Skin of body (tissue), 2 donors: Measurements from ENCODE around the gene PRRT1B. TPM values are rescaled to one million over a fixed set of nuclear protein-coding genes. Genes with fewer than 3 reads are reported as not detected.

Experiments used
- DNase-seq: peaks from one replicate; lab custom pipeline; 2025; lab: John Stamatoyannopoulos, UW
- total RNA-seq: library from RNA; depleted of rRNA; stranded (reverse); fragments of >200 nt; gene quantifications from one replicate; pipeline ENCODE4 v1.2.3, GENCODE V29; 2014

PRRT1B gene
- total RNA-seq, 1 donor from 2014 or later: not detected

DNA sequence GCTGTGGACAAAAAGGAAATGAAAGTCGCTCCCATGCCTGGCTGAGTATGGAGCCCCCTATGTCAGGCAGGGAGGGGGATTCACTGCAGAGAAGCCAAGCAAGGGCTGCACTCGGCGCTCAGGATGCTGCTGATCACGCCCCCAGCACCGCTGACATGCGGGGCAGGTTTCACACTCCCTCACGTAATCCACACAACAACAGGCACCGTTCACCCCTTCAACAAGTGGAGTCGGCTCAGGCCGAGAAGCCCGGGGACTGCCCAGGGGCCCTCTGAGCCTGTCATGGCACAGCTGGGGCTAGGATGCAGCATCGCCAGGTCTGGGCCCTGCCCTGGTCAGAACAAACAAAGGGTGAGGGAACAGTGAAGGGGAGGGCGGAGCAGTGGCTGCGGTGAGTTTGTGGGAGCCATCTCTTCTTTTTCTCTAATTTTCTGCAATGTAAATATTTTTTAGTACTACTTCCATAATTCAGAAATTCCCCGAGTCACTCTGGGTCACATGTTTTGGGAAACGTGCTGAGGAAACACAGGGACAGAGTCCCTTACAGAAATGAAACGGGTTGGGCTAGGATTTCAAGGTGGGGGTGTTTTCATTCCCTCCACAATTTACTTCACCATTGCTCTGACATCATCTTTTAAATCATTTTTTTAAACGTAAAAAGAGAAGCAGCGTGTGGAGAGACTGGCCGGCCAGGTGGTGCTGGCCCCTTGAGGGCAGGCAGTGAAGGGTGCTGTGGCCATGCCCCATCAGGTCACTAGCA is 49.8 kb downstream of the PRRT1B start:
- no peak for DNase-seq

DNA sequence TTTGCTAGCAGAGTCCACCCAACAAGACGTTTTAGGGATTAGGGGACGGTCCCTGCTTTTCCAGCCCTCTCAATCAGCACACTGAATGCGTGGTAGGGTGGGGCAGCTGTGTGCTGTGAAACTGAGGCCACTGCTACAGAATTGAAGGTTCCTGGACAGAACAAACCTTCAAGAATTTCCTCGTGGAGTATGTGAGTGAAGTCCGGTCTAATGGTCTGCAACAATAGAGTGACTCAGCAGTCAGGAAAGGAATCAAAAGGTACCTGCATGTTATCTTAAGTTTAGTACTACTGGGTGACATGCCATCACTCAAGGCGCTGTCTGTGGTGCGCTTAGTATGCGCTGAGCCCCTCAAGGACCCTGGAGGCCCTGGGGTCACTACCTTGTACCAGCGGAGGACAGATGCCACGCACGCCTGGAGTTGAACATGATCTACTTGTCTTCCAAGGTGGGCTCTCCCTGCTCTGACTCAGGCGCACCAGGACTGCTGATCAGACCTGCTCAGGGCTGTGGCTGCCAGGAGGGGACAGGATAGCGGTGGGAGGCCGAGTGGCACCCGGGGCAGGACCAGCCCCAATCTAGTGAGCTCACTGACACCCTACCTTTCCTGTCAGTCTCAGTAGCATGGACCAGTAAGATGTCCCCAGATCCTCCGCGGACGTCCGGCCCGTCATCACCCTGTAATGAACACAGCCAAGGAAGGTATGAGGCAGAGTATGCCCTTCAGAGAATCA is 50.5 kb downstream of the PRRT1B start:
- DNase-seq: no peak

DNA sequence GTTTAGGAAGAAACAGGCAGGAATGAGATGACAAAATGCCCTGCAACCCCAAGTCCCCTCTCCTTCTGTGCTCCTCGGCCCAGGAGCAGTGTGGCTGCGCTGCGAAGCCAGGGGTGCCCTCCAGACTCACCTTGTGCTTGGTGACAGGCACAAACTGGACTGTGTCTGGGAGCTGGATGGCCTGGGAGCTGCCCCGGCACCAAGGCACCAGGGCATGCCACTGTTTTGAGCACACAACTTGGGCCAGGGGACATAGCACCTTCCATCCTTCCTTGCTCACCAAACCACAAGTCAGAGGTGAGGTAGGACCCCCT is 51.1 kb downstream of the PRRT1B start:
- DNase-seq: no peak

DNA sequence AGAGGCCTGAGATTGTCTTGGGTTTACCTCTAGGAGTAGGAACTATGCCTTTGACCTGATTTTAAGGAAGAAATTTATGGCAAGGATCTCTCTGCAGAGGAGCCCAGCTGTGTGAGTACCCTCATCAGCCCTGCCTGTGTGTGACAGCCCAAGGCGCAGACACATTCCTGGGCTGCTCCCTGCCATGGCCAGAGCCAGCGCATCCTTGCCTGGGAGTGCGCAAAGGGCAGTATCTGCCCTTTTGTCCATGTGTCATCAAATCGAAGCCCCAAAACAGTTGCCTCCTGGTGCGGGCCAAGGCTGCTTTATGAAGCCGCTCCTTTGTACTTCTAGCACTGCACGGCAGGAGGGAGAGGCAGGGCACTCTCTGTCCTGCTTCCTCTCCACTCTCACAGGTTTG is 51.9 kb downstream of the PRRT1B start:
- no peak for DNase-seq

DNA sequence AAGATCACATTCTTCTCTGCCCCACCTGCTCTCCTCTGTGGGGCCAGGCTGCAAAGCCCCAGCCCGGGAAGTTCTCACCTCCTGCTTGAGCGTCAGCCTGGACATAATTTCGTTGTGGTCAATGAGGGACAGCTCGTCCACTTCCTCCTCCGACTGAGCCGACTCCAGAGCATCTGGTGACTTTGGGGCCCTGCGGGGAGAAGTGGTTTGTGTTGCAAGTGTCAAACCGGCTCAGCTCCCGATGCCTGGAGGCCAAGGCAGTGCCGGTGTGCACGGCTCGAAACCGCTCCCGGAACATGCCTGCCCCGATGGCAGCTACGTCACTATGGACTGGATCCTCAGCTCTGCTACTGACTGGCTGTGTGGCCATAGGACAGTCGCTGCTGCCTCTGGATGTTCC is 52.8 kb downstream of the PRRT1B start:
- DNase-seq: no peak

DNA sequence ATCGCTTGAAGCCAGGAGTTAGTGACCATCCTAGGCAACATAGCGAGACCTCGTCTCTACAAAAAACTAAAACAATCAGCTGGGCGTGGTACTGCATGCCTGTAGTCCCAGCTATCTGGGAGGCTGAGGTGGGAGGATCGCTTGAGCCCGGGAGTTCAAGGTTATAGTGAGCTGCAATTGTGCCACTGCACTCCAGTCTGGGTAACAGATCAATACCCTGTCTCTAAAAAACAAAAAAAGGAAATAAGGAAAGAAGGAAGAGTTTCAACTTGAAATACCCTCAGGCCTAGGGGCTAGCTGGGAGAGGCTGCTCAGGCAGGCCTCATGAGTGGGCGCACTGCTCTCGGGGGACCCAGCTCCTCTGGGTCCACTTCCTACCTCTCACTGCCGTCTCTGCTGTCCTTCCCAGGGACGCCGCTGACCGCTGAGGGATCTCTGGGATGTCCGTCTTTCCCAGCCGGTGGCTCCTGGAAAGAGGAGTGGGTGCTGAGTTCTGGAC is 56.4 kb downstream of the PRRT1B start:
- no peak for DNase-seq

DNA sequence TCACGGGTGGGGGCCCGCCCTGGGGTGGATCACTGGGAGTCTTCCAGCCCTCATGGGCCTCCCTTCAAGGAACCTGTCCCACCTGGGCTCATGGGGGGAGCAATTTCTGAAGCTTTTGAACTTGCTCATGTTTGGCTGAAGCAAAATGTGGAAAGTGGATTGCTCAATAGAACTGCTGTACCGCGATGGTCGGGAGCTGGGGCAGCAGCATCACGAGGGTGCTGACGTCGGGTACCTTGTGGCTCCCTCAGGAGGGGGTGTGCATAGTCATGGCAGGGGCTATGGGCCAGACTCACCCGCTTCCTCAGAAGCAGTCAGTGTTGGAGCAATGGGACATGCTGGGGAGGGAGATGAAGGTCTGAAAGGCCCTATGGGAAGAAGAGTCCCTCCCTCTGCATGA is 57.9 kb downstream of the PRRT1B start:
- no peak for DNase-seq

DNA sequence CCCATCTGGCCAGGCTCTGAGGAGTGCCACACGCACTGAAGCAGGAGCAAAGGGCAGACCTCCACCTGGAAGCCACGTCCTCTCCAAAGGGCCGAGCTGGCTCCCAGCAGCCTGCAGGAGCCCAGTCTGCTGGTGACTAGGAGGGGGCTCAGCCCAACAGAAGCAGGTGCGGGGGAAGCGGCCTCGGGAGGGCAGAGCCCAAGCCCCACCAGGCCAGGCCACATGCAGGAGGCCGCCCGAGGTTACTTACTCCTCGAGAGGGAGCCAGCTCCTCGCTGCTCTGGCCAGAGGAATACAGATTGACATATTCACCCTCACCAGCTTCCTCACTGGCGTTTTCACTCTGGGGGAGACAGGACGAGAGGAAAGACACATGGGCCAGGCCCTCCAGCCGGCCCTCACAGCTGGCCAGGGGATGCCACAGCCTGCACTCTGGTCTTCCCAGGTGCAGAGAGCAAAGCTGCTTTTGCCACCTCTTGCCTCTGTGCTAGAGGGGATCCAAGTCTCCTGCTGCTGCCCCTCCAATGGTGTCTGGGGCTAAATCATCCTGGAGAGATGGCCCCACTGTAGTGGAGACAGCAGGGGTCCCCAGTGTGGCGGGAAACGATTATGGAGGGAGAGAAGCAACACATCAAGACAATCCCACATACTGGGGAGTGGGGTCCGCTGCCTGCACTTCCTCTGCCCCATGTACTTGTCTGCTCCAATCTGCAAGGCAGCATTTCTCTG is 58.6 kb downstream of the PRRT1B start:
- no peak for DNase-seq

DNA sequence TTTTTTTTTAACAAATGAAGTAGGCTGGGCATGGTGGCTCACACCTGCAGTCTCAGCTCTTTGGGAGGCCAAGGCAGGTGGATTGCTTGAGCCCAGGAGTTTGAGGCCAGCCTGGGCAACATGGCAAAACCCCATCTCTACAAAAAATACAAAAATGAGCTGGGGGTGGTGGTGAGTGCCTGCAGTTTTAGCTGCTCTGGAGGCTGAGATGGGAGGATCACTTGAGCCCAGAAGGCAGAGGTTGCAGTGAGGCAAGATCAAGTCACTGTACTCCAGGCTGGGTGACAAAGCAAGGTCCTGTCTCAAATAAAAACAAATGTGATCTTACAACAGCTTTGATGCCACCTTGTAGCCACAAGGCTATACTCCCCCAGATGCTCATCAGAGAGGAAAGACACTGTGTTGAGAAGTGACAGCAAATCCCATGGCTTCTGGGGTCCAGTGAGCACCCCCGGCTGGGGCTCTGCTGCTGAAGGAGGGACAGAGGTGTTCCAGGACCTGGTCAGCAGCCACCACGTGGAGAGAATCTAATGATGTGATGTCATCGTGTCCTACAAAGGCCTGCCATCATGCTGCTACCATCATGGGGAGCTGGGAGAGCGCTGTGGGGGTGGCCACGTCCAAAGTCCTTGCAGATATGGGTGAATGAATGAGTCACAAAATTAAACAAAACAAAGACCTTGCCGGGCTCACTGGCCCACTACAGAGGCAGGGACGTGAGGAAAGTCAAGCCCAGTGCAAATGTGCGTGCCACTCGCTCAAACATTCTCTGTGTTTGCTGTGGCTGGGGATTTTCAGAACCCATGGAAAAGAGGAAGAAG is 60.7 kb downstream of the PRRT1B start:
- no peak for DNase-seq

DNA sequence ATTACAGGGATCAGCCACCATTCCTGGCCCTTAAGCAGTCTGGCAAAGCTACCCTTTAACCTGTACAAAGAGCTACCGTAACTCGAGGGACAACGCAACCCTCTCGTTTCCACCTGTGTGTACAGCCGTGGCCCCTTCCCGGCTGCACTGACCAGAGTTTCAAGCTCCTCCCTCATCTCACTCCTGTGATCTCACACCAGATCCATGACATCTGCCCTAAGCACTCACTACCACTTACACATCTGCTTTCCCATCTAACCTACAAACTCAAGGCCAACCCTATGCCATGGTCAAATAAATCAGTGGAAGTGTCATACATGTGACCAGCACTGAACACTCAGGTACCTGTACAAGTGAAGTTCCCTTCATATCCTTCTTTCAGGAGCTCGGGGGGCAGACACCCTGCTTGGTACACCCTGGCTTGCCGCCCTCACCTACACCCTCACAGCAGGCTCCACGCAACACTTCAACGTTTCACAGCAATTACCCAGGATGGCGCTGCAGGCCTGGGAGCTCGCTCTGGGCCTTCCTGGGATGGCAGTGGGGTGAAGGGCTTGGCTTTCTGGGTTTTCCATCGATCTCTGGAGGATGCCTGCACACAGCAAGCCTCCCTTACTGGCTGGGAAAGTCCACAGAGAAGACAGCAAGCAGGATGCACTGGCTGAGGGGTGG is 61.7 kb downstream of the PRRT1B start:
- DNase-seq: no peak

DNA sequence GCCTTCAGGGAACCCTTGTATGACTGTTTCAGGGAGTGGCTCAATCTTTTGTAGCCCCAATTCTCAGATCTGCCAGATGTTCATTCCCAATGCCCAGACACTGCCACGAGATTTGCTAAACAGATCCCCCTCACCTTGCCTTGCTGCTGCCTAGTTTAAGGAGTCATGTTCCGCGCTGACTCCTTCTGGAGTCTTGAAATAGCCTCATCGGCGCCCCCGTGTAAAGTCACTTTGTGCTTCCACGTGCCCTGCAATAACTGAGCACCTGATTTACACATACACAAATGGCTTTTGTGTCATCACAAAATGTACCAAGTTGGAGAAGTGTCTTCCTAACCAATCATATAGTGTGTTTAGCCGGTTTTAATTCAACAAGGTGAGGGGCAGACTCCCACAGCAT is 62.3 kb downstream of the PRRT1B start:
- no peak for DNase-seq

DNA sequence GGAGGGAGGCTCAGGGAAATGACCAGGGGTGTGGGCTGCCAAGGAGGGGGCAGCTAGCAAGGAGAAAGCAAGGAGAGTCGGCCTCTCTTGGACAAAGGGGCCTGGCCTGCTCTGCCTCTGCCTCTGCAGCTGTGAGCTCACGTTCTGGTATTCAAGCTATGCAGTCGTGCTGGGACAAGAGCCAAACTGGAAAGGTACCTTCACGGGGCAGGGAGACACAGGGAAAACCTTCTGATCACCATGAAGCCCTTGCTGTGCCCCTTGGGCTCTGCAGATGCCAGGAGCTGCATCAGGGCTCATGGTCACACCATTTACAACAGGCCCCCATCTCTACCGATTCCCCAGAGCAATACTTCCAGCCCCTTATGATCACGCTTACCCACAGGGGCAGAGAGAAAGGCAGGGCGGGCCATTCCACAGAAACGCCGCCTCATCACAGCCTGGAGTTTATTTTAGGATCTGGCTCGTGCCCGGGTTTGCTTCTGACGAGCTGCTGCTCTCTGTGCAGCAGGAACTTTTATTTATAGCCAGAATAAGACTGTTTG is 63.2 kb downstream of the PRRT1B start:
- DNase-seq: peak; percentile 80

Other genes starting within 250 kb of the PRRT1B start
- gene PRRC2B, start 151.4 kb upstream of the PRRT1B start, total RNA-seq: 78.8 TPM
- 15.7 TPM for gene POMT1, start 42.6 kb upstream of the PRRT1B start, total RNA-seq
- gene UCK1, start 14.3 kb upstream of the PRRT1B start, total RNA-seq: 11.4 TPM
- 23.1 TPM for gene RAPGEF1, start 194.6 kb downstream of the PRRT1B start, total RNA-seq